IPS-18c (cell line): ENCODE measurements around the gene EXOSC9.

ENCODE experiments used
- H3K4me3 ChIP-seq: 2 replicates; pipeline ENCODE4 v1.7.0; 2013; ENCODE audit warnings: low read depth, mild to moderate bottlenecking, low read length, moderate library complexity; ENCODE audit not compliant: insufficient read depth
- H3K9me3 ChIP-seq: one replicate; pipeline ENCODE4 v1.6.1; 2013; ENCODE audit warnings: mild to moderate bottlenecking, low read length, moderate library complexity; ENCODE audit not compliant: control insufficient read depth, insufficient read depth

EXOSC9 gene

DNA sequence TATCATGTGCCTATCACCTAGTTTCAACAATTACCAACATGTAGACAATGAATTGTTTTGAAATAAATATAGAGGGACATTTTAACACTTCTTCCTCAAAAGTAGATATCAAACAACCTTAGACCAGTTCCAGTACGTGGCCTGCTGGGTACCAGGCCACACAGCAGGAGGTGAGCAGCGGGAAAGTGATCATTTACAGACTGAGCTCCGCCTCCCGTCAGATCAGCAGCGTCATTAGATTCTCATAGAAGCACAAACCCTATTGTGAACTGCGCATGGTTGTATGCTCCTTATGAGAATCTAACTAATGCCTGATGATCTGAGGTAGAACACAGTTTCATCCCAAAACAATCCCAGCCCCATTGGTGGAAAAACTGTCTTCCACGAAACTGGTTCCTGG is 62.7 kb downstream of the EXOSC9 start:
- H3K4me3 ChIP-seq, result no peak overlapping the region
- no peaks in the 10 kb centered on the region for H3K9me3 ChIP-seq
